Stimulated activated CD8-positive, alpha-beta memory T cell treated with anti-CD3 and anti-CD28 coated beads, Interleukin-7, amount 100 ng/mL, for 4 hours (primary cell): ENCODE data around the gene KLF13.
A peak's percentile ranks its signal among the peaks of the same experiment; 100 is the strongest.

Experiments
- DNase-seq, 2 donors: peaks; one replicate each; pipeline ENCODE4 v3.0.0-alpha.2; 2020; ENCODE audit warnings: low read depth in 2 of 2

KLF13 gene

GRCh38 chr15:31316135-31316795, 10.4 kb upstream of the KLF13 start:
- no peak for DNase-seq

- no peak for DNase-seq
Measured at GRCh38 chr15:31317017-31317416, 9.6 kb upstream of the KLF13 start.

GRCh38 chr15:31317421-31318327, 9.0 kb upstream of the KLF13 start:
- no peak for DNase-seq

- DNase-seq: no peak
Measured at GRCh38 chr15:31318429-31318828, 8.2 kb upstream of the KLF13 start.

- DNase-seq: no peak
Measured at GRCh38 chr15:31320022-31320421, 6.6 kb upstream of the KLF13 start.

GRCh38 chr15:31321418-31321817, 5.2 kb upstream of the KLF13 start:
- no peak for DNase-seq

- DNase-seq: no peak
Measured at GRCh38 chr15:31322504-31322903, 4.1 kb upstream of the KLF13 start.

- DNase-seq: no peak
Measured at GRCh38 chr15:31323627-31324026, 3.0 kb upstream of the KLF13 start.

- no peak for DNase-seq
Measured at GRCh38 chr15:31324186-31324585, 2.4 kb upstream of the KLF13 start.

GRCh38 chr15:31324806-31325594, 1.6 kb upstream of the KLF13 start:
- no peak for DNase-seq

GRCh38 chr15:31325595-31326155, 960 bp upstream of the KLF13 start:
- peak in 1 of 2 donors; percentile 64 for DNase-seq

- DNase-seq: peak; percentile 45 to 73
Measured at GRCh38 chr15:31326875-31327668, 437 bp downstream of the KLF13 start.

GRCh38 chr15:31327669-31328427, 1.2 kb downstream of the KLF13 start:
- DNase-seq: peak; percentile 50 to 79

- DNase-seq: peak; percentile 76 to 81
Measured at GRCh38 chr15:31328428-31328968, 1.9 kb downstream of the KLF13 start.

- DNase-seq: no peak
Measured at GRCh38 chr15:31328969-31329639, 2.5 kb downstream of the KLF13 start.

- DNase-seq: no peak
Measured at GRCh38 chr15:31329640-31330010, 3.0 kb downstream of the KLF13 start.

- no peak for DNase-seq
Measured at GRCh38 chr15:31330111-31330785, 3.6 kb downstream of the KLF13 start.

GRCh38 chr15:31330836-31331235, 4.2 kb downstream of the KLF13 start:
- no peak for DNase-seq

GRCh38 chr15:31331389-31331788, 4.8 kb downstream of the KLF13 start:
- DNase-seq: no peak
